HUES48 (cell line): ENCODE measurements around the gene MAB21L2.

Experiments used
- H3K27ac ChIP-seq: one replicate; pipeline ENCODE4 v1.7.0; 2013; ENCODE audit warnings: low read depth, low read length, inconsistent platforms
- H3K27me3 ChIP-seq: 2 replicates; pipeline ENCODE4 v1.6.1; 2013; ENCODE audit warnings: mild to moderate bottlenecking, low read length; ENCODE audit not compliant: control insufficient read depth, insufficient read depth
- H3K36me3 ChIP-seq: 2 replicates; pipeline ENCODE4 v1.6.1; 2013; ENCODE audit warnings: low read length; ENCODE audit not compliant: control insufficient read depth, insufficient read depth
- H3K4me1 ChIP-seq: 2 replicates; pipeline ENCODE4 v1.6.1; 2013; ENCODE audit warnings: mild to moderate bottlenecking, low read length; ENCODE audit not compliant: control insufficient read depth, insufficient read depth
- H3K4me3 ChIP-seq: 2 replicates; pipeline ENCODE4 v1.5.1; 2013; ENCODE audit warnings: mild to moderate bottlenecking, low read depth, low read length
- H3K9ac ChIP-seq: 2 replicates; pipeline ENCODE4 v1.6.1; 2013; ENCODE audit warnings: mild to moderate bottlenecking, low read depth, low read length, moderate library complexity
- H3K9me3 ChIP-seq: 2 replicates; pipeline ENCODE4 v1.6.1; 2013; ENCODE audit warnings: low read length; ENCODE audit not compliant: control insufficient read depth, insufficient read depth

Gene MAB21L2

DNA sequence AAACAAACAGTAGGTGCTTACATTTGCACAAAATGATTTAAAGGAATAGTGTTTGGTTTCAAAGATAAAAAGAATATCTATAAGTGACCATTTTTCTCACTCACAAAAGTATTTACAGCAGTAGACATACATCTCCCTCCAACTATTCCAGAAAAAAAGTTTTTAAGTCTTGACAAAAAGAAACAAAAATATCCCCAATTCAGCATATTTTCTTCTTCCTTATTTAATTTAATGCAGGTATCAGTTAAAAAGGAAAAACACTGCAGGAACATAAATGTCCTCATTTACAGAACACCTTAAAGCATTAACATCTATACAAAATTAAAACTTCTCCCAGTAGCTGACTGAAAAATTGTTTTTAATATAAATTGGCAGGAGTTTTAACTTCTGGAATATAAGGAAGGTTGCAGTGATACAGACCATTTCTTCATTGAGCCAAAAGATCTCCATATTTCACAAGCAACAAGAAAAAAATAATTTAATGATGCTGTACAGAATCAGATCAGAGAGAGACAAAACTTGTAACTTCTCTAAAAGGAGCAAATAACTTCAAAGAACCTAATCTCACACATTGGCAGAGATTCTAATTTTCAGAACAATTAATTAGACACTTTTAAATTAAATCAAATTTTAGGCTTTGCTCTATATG is 4.3 kb downstream of the MAB21L2 start:
- Histone ChIP-seq H3K4me3 (no peak overlapping the region; the same call in 1 of the 2 replicates), H3K27ac (no peak overlapping the region), H3K9ac (no peak overlapping the region), H3K4me1 (peaks cover 37% of the 10 kb centered on the region), H3K36me3 (0 out of 2 replicates have a peak, but pooled peaks cover 5% of the 10 kb centered on the region), H3K9me3 (no peaks in the 10 kb centered on the region), H3K27me3 (peaks cover 51% of the 10 kb centered on the region)

DNA sequence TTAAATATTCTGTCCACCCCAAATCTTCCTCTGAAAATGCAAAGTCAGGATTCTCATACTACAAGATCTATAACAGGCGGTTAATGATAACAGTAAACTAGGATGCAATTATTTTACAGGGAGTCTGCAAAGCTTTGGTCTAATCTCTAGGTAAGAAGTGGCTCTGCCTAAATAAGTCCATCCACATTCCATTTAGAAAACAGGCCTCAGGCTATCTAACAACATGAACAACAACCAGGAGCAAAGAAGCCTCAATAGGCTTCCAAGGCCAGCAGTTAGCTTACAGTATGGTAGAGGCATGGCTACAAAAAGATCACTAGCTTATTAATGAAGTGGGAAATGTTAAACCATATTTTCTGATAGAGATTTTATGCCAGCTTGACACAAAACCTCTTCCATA is 6.4 kb downstream of the MAB21L2 start:
- 0 out of 2 replicates have a peak, but pooled peaks cover 5% of the 10 kb centered on the region for H3K36me3 ChIP-seq

DNA sequence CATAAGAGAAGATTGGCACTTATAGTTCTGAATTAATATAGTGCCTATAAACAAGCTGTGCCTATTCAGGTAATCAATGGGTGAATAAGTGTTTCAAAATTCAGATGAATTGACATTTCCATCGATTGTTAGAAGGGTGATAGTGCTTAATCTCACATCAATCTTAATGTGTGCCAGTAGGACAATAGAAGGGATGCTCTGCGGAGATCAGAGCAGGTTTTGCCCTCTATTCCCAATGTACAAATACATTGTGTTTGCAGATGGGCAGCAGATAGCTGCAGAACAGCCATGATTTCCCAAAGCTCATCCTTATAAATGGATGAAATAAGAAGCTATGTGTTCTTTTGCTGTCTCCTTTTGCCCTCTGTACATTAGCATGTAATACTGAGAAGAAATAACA is 7.2 kb downstream of the MAB21L2 start:
- no peak overlapping the region for H3K27ac ChIP-seq
- H3K9ac ChIP-seq = no peak overlapping the region
- H3K36me3 ChIP-seq = 0 out of 2 replicates have a peak, but pooled peaks cover 5% of the 10 kb centered on the region
- peaks cover 23% of the 10 kb centered on the region for H3K27me3 ChIP-seq
- H3K4me1 ChIP-seq = peaks cover 38% of the 10 kb centered on the region
- H3K9me3 ChIP-seq = no peaks in the 10 kb centered on the region
- no peak overlapping the region for H3K4me3 ChIP-seq

More for the DNA sequence above, 6.4 kb downstream of the MAB21L2 start:
- Histone ChIP-seq H3K4me3 (no peak overlapping the region), H3K4me1 (peaks cover 43% of the 10 kb centered on the region), H3K9ac (no peak overlapping the region), H3K27ac (no peak overlapping the region), H3K9me3 (no peaks in the 10 kb centered on the region), H3K27me3 (peaks cover 31% of the 10 kb centered on the region)

DNA sequence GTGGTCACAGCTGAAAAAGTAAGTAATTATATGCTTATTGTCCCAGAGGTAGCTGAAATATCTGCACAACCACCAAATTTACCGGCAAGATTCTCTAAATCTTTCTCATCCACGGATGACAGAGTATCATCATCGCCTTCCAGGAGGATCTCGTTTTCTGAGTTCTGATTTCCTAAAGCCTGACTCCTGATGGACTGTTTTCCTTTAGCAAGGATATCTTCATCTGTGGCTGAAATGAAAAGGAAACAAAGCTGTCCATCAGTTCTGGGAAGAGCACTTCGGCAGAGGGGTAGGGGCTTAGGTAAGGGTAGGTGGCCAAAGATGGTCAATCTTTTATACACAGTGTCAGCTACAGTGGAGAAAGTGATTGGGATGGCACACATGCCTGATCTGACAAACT is 8.7 kb downstream of the MAB21L2 start:
- peak overlapping the region; percentile 50; the same call in 1 of the 2 replicates for H3K4me3 ChIP-seq
- peaks cover 25% of the 10 kb centered on the region for H3K4me1 ChIP-seq
- no peak overlapping the region for H3K27ac ChIP-seq
- 0 out of 2 replicates have a peak, but pooled peaks cover 5% of the 10 kb centered on the region for H3K36me3 ChIP-seq
- H3K9ac ChIP-seq = no peak overlapping the region
- peaks cover 8% of the 10 kb centered on the region for H3K27me3 ChIP-seq
- H3K9me3 ChIP-seq = no peaks in the 10 kb centered on the region

DNA sequence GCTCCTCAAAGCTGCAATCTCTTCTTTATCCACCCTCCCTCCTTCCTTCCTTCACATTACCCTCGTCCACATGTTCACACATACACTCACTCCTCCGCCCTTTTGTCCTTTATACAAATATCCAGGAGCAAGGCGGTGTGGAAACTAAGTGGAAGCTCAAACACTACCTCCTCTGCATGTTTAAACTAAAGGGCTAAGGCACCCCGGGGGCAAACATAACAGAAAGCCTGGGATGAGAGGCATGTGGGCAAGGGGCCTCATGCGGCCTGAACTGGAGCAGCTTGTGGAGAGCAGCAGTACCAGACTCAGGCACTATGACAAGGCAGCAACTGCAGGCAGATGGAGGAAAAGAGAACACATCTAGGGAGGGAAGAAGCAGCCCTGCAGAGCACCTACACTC is 9.5 kb downstream of the MAB21L2 start:
- Histone ChIP-seq H3K4me1 (peaks cover 17% of the 10 kb centered on the region), H3K9me3 (no peaks in the 10 kb centered on the region), H3K9ac (no peak overlapping the region), H3K27ac (peak overlapping the region; percentile 77), H3K4me3 (peak overlapping the region; percentile 50), H3K27me3 (0 out of 2 replicates have a peak, but pooled peaks cover under 1% of the 10 kb centered on the region), H3K36me3 (0 out of 2 replicates have a peak, but pooled peaks cover 5% of the 10 kb centered on the region)

DNA sequence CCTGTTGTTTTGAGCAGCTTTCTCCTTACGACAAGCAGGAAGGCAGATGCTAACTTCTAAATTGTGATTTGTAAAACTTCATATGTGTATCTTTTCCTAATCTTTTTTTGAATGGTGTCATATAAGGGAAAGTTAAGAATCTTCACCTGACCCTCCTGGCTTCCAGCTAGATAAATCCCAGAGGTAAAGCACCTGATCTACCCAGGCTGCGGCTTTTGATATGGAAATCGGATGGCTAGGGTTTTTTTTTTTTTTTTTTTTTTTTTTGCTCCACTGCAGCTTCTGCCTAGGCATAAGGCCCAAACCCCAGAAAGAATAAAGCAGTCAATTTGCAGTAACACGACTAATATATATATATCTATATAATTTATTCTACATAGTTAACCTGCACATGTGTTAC is 10.0 kb downstream of the MAB21L2 start:
- Histone ChIP-seq H3K9ac (no peak overlapping the region), H3K4me1 (peaks cover 17% of the 10 kb centered on the region), H3K4me3 (peak overlapping the region; percentile 50), H3K36me3 (0 out of 2 replicates have a peak, but pooled peaks cover 5% of the 10 kb centered on the region), H3K9me3 (no peaks in the 10 kb centered on the region), H3K27ac (peak overlapping the region; percentile 77), H3K27me3 (no peaks in the 10 kb centered on the region)

DNA sequence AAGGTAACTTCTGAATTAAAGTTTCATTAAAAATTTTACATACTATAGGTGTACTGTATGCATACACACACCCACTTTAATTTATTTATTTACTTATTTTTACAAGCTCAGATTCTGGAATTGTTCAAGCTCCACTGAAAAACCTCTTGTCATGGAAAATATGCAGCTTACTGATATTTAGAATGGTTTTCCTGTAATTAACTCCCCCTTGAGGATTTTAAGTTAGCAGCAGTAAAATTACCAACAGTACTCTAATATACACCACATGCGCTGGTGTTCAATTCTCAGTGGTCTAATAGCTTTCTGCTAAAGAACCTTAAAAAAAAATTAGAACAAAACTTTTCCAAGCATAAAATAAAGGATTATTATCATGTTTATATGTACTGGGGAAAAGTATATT is 12.0 kb downstream of the MAB21L2 start:
- Histone ChIP-seq H3K36me3 (peaks cover 12% of the 10 kb centered on the region; the same call in 1 of the 2 replicates), H3K27me3 (no peaks in the 10 kb centered on the region), H3K27ac (no peak overlapping the region), H3K4me1 (peaks cover 17% of the 10 kb centered on the region), H3K9ac (no peak overlapping the region), H3K4me3 (no peak overlapping the region), H3K9me3 (no peaks in the 10 kb centered on the region)

DNA sequence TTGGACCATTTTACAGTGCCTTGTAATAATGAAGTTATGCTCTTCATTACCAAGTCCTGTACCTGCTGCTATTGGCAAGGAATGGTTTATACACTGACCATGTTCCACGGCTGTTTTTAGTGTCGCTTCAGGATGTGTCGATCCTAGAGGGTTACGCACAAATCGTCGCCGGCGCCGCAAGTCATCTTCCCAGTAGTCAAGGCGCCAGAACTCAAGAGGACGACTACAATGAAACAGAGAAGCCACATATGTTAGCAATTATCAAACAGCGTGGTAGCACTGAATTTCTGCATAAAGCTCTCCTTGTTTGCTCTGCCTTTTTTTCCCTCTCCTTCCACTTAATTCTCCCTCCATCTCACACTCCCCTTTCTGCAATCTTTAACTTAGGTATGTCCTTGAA is 17.0 kb downstream of the MAB21L2 start:
- no peaks in the 10 kb centered on the region for H3K4me1 ChIP-seq
- H3K4me3 ChIP-seq = no peak overlapping the region
- H3K36me3 ChIP-seq = peaks cover 8% of the 10 kb centered on the region; the same call in 1 of the 2 replicates
- no peak overlapping the region for H3K27ac ChIP-seq
- no peaks in the 10 kb centered on the region for H3K9me3 ChIP-seq
- H3K27me3 ChIP-seq = no peaks in the 10 kb centered on the region
- no peak overlapping the region for H3K9ac ChIP-seq

DNA sequence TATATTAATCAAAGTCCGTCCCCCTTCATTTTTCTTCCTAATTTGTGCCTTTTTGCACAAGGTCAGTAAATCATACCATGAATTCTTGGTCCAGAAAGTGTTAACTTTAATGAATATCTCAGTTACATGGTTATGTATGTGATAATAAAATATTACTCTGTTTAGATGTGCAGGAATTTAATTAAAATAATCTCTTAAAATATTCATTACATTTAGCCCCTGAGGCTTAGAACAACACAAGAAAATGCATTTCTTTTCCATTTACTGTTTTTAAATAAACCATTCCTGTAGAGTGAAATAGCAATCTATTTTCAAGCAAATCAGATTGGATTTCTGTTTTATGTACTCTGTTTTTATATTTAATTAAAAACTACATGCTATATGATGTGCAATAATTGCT is 17.6 kb downstream of the MAB21L2 start:
- no peaks in the 10 kb centered on the region for H3K4me1 ChIP-seq
- no peak overlapping the region for H3K27ac ChIP-seq
- peaks cover 8% of the 10 kb centered on the region; the same call in 1 of the 2 replicates for H3K36me3 ChIP-seq

DNA sequence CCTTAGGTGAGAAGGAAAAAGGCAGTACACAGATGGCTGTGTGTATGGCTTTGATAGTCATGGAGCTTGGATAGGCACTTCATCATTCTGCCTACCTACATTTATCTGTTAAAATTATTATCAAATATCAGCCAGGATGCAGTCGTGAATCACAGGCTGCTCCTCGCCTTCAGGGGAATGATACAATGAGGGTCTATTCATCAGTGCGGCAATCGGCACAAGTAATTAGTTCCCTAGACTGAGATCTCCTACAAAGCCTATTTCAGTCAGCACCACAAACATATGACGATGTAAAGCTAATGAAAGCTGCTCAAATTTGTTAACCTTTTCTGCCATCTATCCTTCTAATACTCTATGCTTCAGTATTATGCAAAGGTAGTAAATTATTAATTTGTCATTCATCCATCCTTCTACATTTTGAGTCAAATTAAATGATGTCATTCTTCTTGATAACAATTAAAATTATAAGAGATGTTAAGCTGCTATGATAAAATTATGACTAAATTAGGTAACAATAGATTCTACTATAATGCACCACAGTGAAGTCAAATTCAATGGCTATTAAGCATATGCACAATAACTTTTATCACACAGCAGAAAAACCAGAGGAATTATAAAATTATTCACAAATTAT is 19.0 kb downstream of the MAB21L2 start:
- Histone ChIP-seq H3K9ac (no peak overlapping the region), H3K36me3 (peaks cover 8% of the 10 kb centered on the region; the same call in 1 of the 2 replicates), H3K27ac (no peak overlapping the region), H3K27me3 (no peaks in the 10 kb centered on the region), H3K4me1 (no peaks in the 10 kb centered on the region), H3K4me3 (no peak overlapping the region), H3K9me3 (no peaks in the 10 kb centered on the region)

More for the DNA sequence above, 17.6 kb downstream of the MAB21L2 start:
- Histone ChIP-seq H3K9me3 (no peaks in the 10 kb centered on the region), H3K4me3 (no peak overlapping the region), H3K9ac (no peak overlapping the region), H3K27me3 (no peaks in the 10 kb centered on the region)

DNA sequence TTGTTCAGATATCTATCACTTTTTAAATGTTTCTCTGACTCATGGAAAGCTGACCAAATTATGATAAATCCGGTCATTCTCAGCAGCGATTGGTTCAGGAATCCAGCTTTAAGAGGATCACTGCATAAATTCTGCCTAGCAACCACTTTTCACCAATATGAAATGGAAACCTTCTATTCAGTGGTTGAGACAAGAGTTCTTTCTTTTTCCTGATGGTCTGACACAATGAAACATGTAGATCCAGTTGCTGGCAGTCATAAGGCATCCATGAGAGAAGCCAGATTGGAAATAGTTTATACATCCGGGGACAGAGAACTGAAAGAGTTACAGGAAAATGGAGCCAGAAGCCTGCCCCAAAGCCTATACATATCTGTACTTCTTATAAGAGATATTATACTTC is 27.2 kb downstream of the MAB21L2 start:
- no peaks in the 10 kb centered on the region for H3K36me3 ChIP-seq
- no peaks in the 10 kb centered on the region for H3K9me3 ChIP-seq
- no peak overlapping the region for H3K27ac ChIP-seq
- no peak overlapping the region for H3K4me3 ChIP-seq
- H3K9ac ChIP-seq = no peak overlapping the region
- H3K27me3 ChIP-seq = no peaks in the 10 kb centered on the region
- no peaks in the 10 kb centered on the region for H3K4me1 ChIP-seq
